ENCODE results near the gene CALN1.

Gene CALN1

DNA sequence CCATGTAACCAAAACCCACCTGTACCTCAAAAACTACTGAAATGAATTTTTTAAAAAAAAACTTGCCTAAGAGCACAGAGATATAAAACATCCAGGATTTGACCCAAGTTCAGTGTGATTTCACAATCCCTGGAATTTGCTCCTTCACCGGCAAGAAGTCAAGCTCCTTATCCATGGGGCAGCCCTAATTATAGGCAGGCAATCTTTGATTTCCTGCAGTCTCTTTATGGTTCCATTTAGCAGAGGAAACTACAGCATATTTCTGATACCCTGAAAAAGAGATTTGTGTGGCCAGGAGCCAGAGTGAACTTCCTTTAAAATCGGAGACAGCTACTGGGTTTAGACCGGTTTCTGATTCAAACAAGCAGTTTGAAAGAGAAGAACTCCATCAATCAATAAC is 154.1 kb downstream of the CALN1 start:
- TF ChIP-seq TAF1 (IDR thresholded peaks at IDR 0.05; ENCODE audit: borderline replicate concordance, low read depth, low read length) (no peak), POLR2AphosphoS5 (IDR thresholded peaks at IDR 0.05; ENCODE audit: low read depth, low read length) (no peak), POLR2A (IDR thresholded peaks at IDR 0.05; ENCODE audit: low read depth, low read length) (no peak)
- DNase-seq (ENCODE audit: insufficient read length): no peak
- FAIRE-seq: no peak

DNA sequence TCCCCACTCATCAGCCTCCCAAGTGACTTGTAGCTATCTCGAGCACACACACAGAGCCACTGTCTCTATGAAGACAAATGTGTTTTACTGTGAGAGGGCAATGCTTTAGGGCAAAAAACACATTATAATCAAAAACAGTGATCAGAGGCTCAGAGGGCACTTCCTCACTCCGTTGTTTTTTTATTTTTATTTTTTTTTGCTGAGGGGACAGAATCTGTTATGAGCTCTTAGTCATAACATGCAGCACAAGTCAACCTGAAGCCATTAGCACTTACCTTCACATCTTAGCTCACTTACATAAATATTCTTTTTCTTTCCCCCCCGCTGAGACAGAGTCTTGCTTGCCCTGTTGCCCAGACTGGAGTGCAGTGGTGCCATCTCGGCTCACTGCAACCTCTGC is 157.7 kb downstream of the CALN1 start:
- no peak for FAIRE-seq
- TF ChIP-seq TAF1 (IDR thresholded peaks at IDR 0.05; ENCODE audit: borderline replicate concordance, low read depth, low read length) (no peak), POLR2AphosphoS5 (IDR thresholded peaks at IDR 0.05; ENCODE audit: low read depth, low read length) (no peak), POLR2A (IDR thresholded peaks at IDR 0.05; ENCODE audit: low read depth, low read length) (no peak)
- no peak for DNase-seq (ENCODE audit: insufficient read length)

DNA sequence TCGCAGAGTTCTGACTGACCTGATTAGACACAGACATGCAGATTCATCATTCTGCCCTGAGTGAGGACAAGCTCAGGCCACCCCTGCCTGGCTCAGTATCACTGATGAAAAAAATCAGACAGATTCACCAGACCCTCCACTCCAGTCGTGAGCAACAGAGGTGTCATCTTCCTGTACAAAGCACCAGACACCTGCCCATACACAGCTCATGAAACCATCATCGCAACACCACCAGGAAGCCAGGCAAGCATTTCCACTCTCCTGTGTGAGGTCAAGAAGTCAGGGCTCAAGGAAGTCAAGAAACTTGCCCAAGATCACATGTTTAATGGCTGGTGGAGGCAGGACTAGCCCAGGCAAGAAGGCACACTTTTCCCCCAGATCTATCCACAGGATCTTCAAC is 163.0 kb downstream of the CALN1 start:
- no peak for TF ChIP-seq POLR2AphosphoS5 (IDR thresholded peaks at IDR 0.05; ENCODE audit: low read depth, low read length)
- no peak for TF ChIP-seq TAF1 (IDR thresholded peaks at IDR 0.05; ENCODE audit: borderline replicate concordance, low read depth, low read length)
- TF ChIP-seq POLR2A (IDR thresholded peaks at IDR 0.05; ENCODE audit: low read depth, low read length): no peak
- FAIRE-seq (no peak), DNase-seq (ENCODE audit: insufficient read length) (no peak)

DNA sequence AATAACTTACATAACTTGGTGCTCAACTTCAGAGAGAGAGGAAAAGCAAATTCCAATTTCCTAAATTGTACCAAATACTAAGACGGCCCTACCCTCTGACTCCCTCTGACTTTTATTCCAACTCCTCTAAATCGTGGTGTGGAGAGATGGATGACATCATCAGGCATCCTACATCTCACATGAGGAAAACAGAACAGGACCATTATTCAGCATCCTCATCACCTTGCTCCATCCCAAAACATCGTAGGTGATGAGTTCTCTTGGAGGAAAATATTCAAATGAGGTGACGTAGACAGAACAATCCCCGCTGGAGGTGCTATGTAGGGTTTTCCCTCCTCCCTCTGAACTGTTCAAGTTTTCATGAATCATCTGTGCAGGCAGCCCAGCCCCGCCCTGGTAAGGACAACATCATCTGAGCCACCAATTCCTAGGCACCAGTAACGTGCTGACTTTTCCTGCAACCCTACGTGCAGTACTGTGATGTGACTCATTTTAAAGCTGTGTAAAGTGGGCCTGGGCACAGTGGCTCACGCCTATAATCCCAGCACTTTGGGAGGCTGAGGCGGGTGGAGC is 167.2 kb downstream of the CALN1 start:
- FAIRE-seq: no peak
- no peak for DNase-seq (ENCODE audit: insufficient read length)
- TF ChIP-seq TAF1 (IDR thresholded peaks at IDR 0.05; ENCODE audit: borderline replicate concordance, low read depth, low read length) (no peak), POLR2AphosphoS5 (IDR thresholded peaks at IDR 0.05; ENCODE audit: low read depth, low read length) (no peak), POLR2A (IDR thresholded peaks at IDR 0.05; ENCODE audit: low read depth, low read length) (no peak)

DNA sequence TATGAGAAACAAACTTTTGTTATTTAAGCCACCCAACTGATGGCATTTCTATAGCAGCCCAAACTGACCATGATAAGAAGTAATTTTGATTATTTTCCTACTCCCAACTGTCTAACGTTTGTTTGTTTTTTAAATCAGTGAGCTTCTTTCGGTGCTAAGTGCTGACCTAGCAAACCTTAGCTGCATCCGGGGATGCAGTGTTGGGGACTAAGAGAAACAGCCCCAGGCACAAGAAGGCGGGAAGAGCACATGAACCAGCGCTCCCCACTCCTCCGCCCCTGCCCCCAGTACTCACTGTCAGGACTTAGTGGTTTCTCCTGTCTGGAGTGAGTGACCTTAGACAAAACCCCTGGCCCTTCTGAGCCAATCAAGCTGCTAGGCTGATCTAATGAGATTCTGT is 168.8 kb downstream of the CALN1 start:
- TF ChIP-seq POLR2A (IDR thresholded peaks at IDR 0.05; ENCODE audit: low read depth, low read length) (no peak), POLR2AphosphoS5 (IDR thresholded peaks at IDR 0.05; ENCODE audit: low read depth, low read length) (no peak), TAF1 (IDR thresholded peaks at IDR 0.05; ENCODE audit: borderline replicate concordance, low read depth, low read length) (no peak)
- no peak for FAIRE-seq

DNA sequence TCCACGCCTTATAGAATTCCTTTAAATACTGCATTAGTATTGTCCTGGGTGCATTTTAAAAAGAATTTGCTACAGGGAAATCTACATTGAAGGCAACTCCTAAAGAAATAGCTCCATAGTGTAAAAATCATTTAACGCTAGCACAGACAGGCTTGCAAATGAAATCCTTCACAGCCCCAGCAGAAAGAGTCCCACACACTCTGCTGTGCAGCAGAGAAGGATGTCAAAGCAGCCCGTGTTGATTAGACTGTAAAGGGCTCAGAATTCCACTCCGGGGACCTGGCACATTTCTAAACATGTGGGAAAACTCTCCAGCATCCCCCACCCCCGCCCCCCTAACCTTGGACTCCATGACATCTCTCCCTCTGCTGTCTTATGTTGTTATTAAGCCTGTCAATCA is 176.8 kb downstream of the CALN1 start:
- no peak for FAIRE-seq
- DNase-seq (ENCODE audit: insufficient read length): no peak
- TF ChIP-seq TAF1 (IDR thresholded peaks at IDR 0.05; ENCODE audit: borderline replicate concordance, low read depth, low read length) (no peak), POLR2A (IDR thresholded peaks at IDR 0.05; ENCODE audit: low read depth, low read length) (no peak), POLR2AphosphoS5 (IDR thresholded peaks at IDR 0.05; ENCODE audit: low read depth, low read length) (no peak)

More for the DNA sequence above, 168.8 kb downstream of the CALN1 start:
- no peak for DNase-seq (ENCODE audit: insufficient read length)

DNA sequence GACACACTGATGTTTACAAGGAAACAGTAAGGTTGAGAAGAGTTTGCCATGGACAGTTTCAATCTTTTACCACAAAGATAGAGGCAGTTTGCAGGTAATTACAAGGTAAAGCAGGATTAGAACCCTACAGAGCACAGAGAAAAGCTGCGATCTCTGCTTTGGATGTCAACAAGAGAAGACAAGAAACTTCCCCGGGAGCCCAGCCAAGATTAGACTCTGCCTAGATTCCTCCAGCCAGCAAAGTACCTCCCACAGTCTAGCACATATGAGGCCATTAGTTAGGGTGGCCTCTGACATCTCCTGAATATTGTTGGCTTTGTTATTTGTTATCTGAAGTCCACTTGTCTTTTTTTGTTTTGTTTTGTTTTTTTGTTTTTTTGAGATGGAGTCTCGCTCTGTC is 178.1 kb downstream of the CALN1 start:
- DNase-seq (ENCODE audit: insufficient read length): no peak
- TF ChIP-seq TAF1 (IDR thresholded peaks at IDR 0.05; ENCODE audit: borderline replicate concordance, low read depth, low read length) (no peak), POLR2A (IDR thresholded peaks at IDR 0.05; ENCODE audit: low read depth, low read length) (no peak), POLR2AphosphoS5 (IDR thresholded peaks at IDR 0.05; ENCODE audit: low read depth, low read length) (no peak)
- no peak for FAIRE-seq

DNA sequence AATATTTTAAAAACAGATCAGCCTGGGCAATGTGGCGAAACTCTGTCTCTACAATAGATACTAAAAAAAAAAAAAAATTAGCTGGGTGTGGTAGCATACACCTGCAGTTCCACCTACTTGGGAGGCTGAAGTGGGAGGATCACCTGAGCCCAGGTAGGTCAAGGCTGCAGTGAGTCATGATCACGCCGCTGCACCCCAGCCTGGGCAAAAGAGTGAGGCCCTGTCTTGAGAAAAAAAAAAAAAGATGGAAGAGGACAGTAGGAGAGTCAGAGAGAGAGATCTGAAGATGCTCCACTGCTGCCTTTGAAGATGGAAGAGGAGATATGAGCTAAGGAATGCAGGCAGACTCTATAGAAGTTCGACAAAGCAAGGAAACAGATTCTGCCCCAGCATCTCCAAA is 181.9 kb downstream of the CALN1 start:
- DNase-seq (ENCODE audit: insufficient read length) (no peak), FAIRE-seq (no peak)
- TF ChIP-seq TAF1 (IDR thresholded peaks at IDR 0.05; ENCODE audit: borderline replicate concordance, low read depth, low read length) (no peak), POLR2A (IDR thresholded peaks at IDR 0.05; ENCODE audit: low read depth, low read length) (no peak), POLR2AphosphoS5 (IDR thresholded peaks at IDR 0.05; ENCODE audit: low read depth, low read length) (no peak)

DNA sequence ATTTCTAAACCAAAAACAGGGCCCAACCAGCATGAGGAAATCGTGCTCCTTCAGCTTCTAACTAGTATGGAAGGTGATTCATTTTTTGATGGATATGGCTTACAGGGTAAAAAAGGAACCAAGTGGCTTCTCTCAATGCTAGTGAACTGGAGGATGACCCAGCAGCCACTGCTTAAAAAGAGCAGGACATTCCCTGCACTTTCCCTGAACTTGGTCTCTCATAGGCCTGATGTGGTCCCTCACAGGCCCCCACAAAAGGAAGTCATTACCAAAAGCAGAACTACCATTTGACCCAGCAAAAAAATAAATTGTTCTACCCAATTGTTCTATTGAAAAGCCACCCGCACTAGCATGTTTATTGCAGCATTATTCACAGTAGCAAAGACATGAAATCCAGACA is 188.8 kb downstream of the CALN1 start:
- DNase-seq (ENCODE audit: insufficient read length): no peak
- TF ChIP-seq POLR2AphosphoS5 (IDR thresholded peaks at IDR 0.05; ENCODE audit: low read depth, low read length): no peak
- TF ChIP-seq TAF1 (IDR thresholded peaks at IDR 0.05; ENCODE audit: borderline replicate concordance, low read depth, low read length): no peak
- no peak for TF ChIP-seq POLR2A (IDR thresholded peaks at IDR 0.05; ENCODE audit: low read depth, low read length)
- no peak for FAIRE-seq

DNA sequence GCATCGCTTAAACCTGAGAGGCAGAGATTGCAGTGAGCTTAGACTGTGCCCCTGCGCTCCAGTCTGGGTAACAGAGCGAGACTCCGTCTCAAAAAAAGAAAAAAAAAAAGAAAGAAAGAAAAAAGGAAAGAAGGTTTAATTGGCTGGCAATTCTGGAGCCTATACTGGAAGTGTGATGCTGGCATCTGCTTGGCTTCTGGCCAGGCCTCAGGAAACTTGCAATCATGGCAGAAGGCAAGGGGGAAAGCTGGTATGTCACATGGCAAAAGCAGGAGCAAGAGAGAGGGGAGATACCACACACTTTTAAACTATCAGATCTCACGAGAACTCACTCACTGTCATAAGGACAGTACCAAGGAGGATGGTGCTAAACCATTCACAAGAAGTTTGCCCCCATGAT is 190.0 kb downstream of the CALN1 start:
- FAIRE-seq: no peak
- no peak for DNase-seq (ENCODE audit: insufficient read length)
- TF ChIP-seq POLR2AphosphoS5 (IDR thresholded peaks at IDR 0.05; ENCODE audit: low read depth, low read length): no peak
- TF ChIP-seq POLR2A (IDR thresholded peaks at IDR 0.05; ENCODE audit: low read depth, low read length): no peak
- no peak for TF ChIP-seq TAF1 (IDR thresholded peaks at IDR 0.05; ENCODE audit: borderline replicate concordance, low read depth, low read length)

DNA sequence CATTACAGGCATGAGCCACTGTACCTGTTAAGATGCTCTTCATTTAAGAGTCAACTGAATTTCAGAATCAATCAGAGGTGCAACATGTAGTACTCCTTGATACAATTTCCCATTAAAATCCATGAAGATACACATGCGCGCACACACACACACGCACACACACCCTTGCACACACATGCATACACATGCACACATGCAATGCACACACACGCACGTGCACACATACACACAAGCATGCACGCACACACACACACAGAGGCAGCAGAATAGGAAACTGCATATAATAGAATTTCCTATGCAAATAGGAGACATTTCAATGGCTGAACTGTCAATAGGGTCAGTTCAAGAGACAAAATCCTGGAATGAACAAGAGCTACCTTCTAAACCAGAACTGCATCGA is 192.6 kb downstream of the CALN1 start:
- TF ChIP-seq TAF1 (IDR thresholded peaks at IDR 0.05; ENCODE audit: borderline replicate concordance, low read depth, low read length): no peak
- TF ChIP-seq POLR2AphosphoS5 (IDR thresholded peaks at IDR 0.05; ENCODE audit: low read depth, low read length): no peak
- no peak for TF ChIP-seq POLR2A (IDR thresholded peaks at IDR 0.05; ENCODE audit: low read depth, low read length)
- no peak for FAIRE-seq
- no peak for DNase-seq (ENCODE audit: insufficient read length)

DNA sequence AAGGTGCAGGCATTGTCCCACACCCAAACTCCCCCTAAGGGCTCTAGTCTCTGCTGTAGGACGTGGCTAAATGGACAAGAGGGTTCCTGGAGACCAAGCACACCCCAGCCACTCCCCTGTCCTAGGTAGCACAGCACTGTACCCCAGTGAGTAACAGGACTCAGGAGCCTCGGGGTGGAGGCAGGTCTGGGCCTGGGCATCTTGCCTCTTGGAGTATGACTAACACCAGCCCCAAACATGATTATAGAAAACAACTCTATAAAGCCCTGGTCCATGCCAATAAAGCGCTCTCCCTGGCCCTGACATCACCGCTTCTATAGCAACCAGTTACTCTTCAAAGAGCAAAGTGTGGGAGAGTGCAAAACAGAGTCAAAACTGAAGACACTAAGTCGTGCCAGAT is 195.0 kb downstream of the CALN1 start:
- DNase-seq (ENCODE audit: insufficient read length): no peak
- FAIRE-seq: no peak
- no peak for TF ChIP-seq POLR2A (IDR thresholded peaks at IDR 0.05; ENCODE audit: low read depth, low read length)

DNA sequence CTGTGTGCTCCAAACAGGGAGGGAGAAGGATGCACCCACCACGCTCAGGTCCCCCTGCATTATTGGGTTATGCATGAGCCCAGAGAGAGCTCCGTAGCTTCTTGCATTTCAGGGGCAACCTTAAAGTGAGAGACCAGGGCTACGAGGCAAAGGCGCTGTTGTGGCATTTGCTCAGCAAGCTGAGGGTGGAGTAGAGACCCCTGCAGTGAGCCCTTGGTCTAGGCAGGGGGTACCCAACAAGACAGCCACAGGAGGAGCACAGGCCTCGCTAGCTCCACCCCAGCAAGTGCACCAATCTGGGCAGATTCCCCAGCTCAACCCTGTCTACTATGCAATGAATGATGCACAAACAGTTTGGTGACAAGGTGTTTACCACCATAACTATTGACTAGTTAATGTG is 198.4 kb downstream of the CALN1 start:
- no peak for FAIRE-seq

More for the DNA sequence above, 198.4 kb downstream of the CALN1 start:
- no peak for TF ChIP-seq POLR2AphosphoS5 (IDR thresholded peaks at IDR 0.05; ENCODE audit: low read depth, low read length)
- TF ChIP-seq TAF1 (IDR thresholded peaks at IDR 0.05; ENCODE audit: borderline replicate concordance, low read depth, low read length): no peak
- no peak for TF ChIP-seq POLR2A (IDR thresholded peaks at IDR 0.05; ENCODE audit: low read depth, low read length)
- no peak for DNase-seq (ENCODE audit: insufficient read length)
